Ovary (tissue), 9 donors: Measurements from ENCODE around the gene SPCS3. TPM values are rescaled to one million over a fixed set of nuclear protein-coding genes. Genes with fewer than 3 reads are reported as not detected.
"Not testable (repeated sequence)": the region's sequence is repeated elsewhere in the genome, so short reads cannot be mapped to it uniquely, and the experiment has no call there.

ENCODE experiments used
- DNase-seq, 5 donors: peaks; one replicate each; pipeline ENCODE4 v3.0.0-alpha.2; 2019 to 2020
- H3K27ac ChIP-seq, 2 donors: fragments of 200-600 bp; one replicate each; pipeline versions ENCODE4 v1.5.1 to v1.8.0; 2019 to 2022
- H3K27me3 ChIP-seq: fragments of 200-600 bp; one replicate; pipeline ENCODE4 v1.8.0; 2022
- H3K36me3 ChIP-seq: fragments of 200-600 bp; sonication (generic); one replicate; pipeline ENCODE4 v1.5.1; 2019
- H3K4me1 ChIP-seq: one replicate; pipeline ENCODE4 v1.8.1; 2013; ENCODE audit warnings: mild to moderate bottlenecking, moderate library complexity; ENCODE audit not compliant: insufficient read depth
- H3K4me3 ChIP-seq: fragments of 200-600 bp; sonication (generic); one replicate; pipeline ENCODE4 v1.5.1; 2017
- H3K9me3 ChIP-seq, 2 donors: fragments of 200-600 bp in 1 of 2; sonication (generic) in 1 of 2; one replicate each; pipeline versions ENCODE4 v1.5.1 to v1.8.1; 2013 to 2019; ENCODE audit warnings: mild to moderate bottlenecking in 1 of 2, moderate library complexity in 1 of 2
- CTCF ChIP-seq, 3 donors: fragments of 450-650 bp in 2 of 3; fragments of 200-600 bp in 1 of 3; IDR thresholded peaks; one replicate each; pipeline versions ENCODE4 v1.5.1 to v1.8.0; 2016 to 2022; ENCODE audit warnings: antibody characterized with exemption in 3 of 3, mild to moderate bottlenecking in 1 of 3
- EP300 ChIP-seq: sonication (generic); formaldehyde crosslinking; IDR thresholded peaks from one replicate; pipeline ENCODE4 v1.6.1; 2017; ENCODE audit warnings: antibody characterized with exemption
- POLR2A ChIP-seq: fragments of 450-650 bp; IDR thresholded peaks from one replicate; pipeline ENCODE4 v1.6.1; 2017; ENCODE audit warnings: antibody characterized with exemption, mild to moderate bottlenecking, moderate library complexity
- WGBS, 3 donors: extraction: QIAGEN DNeasy Blood & Tissue Kit in 1 of 3; methylation state at CpG; one replicate each; pipeline versions ENCODE4 v1.1.5 to v1.1.7; 2013 to 2017; 5-methylcytosine and 5-hydroxymethylcytosine counted together
- intact Hi-C, 4 donors: fragments of 100-400 bp; cut with DNase I; formaldehyde crosslinking; loops; one replicate each; pipeline versions ENCODE4 v1.11.0 to v1.15.1; 2022 to 2023
- polyA plus RNA-seq, 2 donors: library from polyadenylated mRNA; stranded (reverse); fragments of 200-250 nt in 1 of 2; fragments of 350-450 nt in 1 of 2; fragmentation: Illumina TruSeq in 1 of 2; extraction: RNeasy Lipid Tissue Mini Kit (QIAGEN cat#74804) in 1 of 2; gene quantifications; one replicate each; pipeline ENCODE4 v1.2.3, GENCODE V29; 2013 to 2014
- total RNA-seq, 7 donors: library from RNA; depleted of rRNA in 2 of 7; stranded (reverse); fragments of >200 nt in 2 of 7; fragmentation: NEBNext Ultra II Directional in 3 of 7; extraction: Animal tissue kit (Norgen Biotek cat#: 25700) in 3 of 7; gene quantifications; one replicate each; pipeline versions ENCODE4 v1.1.0 to v1.2.4, GENCODE V29; 2016 to 2023
- donor health status: DM: no; HTN: no; CAD: no; lungs with moderate emphysema.
- donor health status: DM: no; HTN: no; CAD: no.
- donor health status: Bipolar disorder and iron deficiency.
- donor health status: DM: yes; HTN: yes; CAD: no.
- donor health status: DM: no; HTN: no; CAD: no.
- donor health status: DM: yes; HTN: yes; CAD: no.

Gene SPCS3
- total and polyA plus RNA-seq, 9 donors, result 18.5 to 89.3 (median 57.4) TPM

DNA sequence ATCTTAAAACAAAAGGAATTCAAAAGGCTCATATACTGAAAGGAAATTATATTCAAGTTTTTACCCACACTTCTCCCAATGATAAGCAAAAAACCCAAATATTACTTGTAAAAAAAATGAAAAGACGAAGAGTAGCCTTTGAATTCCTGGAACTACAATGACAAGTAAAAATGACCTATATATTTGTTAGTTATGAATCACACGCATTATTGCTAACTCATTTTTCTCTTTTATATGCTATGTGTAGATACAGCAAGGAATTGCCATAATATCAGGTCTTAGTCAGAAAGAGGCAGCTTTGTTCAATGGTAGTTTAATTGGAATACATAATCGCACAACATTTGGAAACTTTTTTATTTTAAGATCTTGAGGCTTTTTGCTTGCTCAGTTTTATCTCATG, 28.0 kb upstream of the SPCS3 start:
- Histone ChIP-seq H3K4me1 (no peaks in the 10 kb centered on the region), H3K27me3 (no peaks in the 10 kb centered on the region), H3K36me3 (no peaks in the 10 kb centered on the region), H3K4me3 (no peak overlapping the region), H3K9me3 (no peaks in the 10 kb centered on the region), H3K27ac (no peak overlapping the region)
- intact Hi-C loops, result no loop called here
- DNase-seq, result no peak
- WGBS, 3 donors, result 61 to 68% (median 61%) methylated on average over 3 of the region's 3 CpGs
- no peak for TF ChIP-seq EP300
- no peak for TF ChIP-seq CTCF (IDR thresholded peaks at IDR 0.05)
- TF ChIP-seq POLR2A, result no peak

DNA sequence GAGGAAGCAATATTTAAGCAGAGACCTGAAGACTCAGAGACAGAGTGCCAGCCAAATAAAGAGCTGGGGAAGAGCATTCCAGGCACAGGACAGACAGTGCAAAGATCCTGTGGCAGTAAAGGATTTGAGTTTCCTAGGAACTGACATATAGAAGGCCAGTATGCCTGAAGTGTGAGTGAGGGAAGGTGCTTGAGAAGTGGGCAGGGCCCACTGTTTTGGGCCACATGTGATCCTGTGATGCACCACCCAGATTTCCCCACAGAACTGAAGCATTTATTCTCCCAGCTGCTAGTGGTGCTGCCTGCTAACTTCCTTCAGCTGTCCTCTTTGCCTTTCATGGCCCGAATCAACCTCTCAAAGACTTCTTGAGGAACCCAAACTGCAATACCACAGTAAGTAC, 26.8 kb upstream of the SPCS3 start:
- Histone ChIP-seq H3K36me3 (no peaks in the 10 kb centered on the region), H3K9me3 (no peaks in the 10 kb centered on the region), H3K4me3 (no peak overlapping the region), H3K27ac (no peak overlapping the region), H3K27me3 (no peaks in the 10 kb centered on the region), H3K4me1 (no peaks in the 10 kb centered on the region)
- WGBS, 3 donors, result 76 to 95% (median 84%) methylated on average over 1 of the region's 1 CpG
- intact Hi-C loops, result no loop called here
- no peak for DNase-seq
- TF ChIP-seq CTCF (IDR thresholded peaks at IDR 0.05) (no peak), EP300 (no peak), POLR2A (no peak)

GRCh38 chr4:176293660-176294059, 26.1 kb upstream of the SPCS3 start:
- intact Hi-C loops, result no loop called here
- no peak for DNase-seq
- Histone ChIP-seq H3K27me3 (no peaks in the 10 kb centered on the region), H3K36me3 (no peaks in the 10 kb centered on the region), H3K27ac (no peak overlapping the region), H3K4me1 (no peaks in the 10 kb centered on the region), H3K9me3 (no peaks in the 10 kb centered on the region), H3K4me3 (no peak overlapping the region)
- no peak for TF ChIP-seq POLR2A
- no peak for TF ChIP-seq EP300
- no peak for TF ChIP-seq CTCF (IDR thresholded peaks at IDR 0.05)
- WGBS, 3 donors, result 83 to 90% (median 90%) methylated on average over 1 of the region's 1 CpG

- 43 to 61% (median 45%) methylated on average over 5 of the region's 5 CpGs for WGBS, 3 donors
- H3K27me3 ChIP-seq, H3K9me3 ChIP-seq, intact Hi-C loops, H3K27ac ChIP-seq, H3K36me3 ChIP-seq, H3K4me1 ChIP-seq, DNase-seq, H3K4me3 ChIP-seq: not testable (repeated sequence)
These were observed 23.9 kb upstream of the SPCS3 start for GRCh38 chr4:176295907-176296306.

DNA sequence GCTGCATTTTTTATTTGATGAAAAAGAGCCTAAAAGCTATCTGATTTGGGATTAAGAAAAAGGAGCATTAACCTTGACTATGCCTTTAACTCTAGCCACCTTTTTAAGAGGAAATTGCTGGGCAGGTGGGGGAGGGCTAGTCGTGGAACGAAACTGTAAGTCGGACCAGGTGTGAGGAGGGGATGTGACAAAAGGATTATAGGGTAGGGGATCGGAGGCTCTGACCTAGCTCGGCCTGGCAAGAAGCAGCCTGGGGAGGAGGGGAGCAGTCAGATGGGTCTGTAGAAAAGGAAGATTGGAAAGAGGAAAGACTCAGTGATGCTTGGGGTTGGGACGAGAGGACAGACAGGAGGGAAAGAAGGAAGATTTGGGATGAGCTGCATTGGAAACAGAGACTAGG, 21.1 kb upstream of the SPCS3 start:
- Histone ChIP-seq H3K4me3 (no peak overlapping the region), H3K4me1 (no peaks in the 10 kb centered on the region), H3K9me3 (no peaks in the 10 kb centered on the region), H3K27me3 (no peaks in the 10 kb centered on the region), H3K27ac (no peak overlapping the region), H3K36me3 (no peaks in the 10 kb centered on the region)
- intact Hi-C loops, result no loop called here
- 62 to 76% (median 75%) methylated on average over 6 of the region's 6 CpGs for WGBS, 3 donors
- DNase-seq, result no peak
- TF ChIP-seq CTCF (IDR thresholded peaks at IDR 0.05) (no peak), EP300 (no peak), POLR2A (no peak)
